ENCODE results near the gene NKX6-1. TPM values are rescaled to one million over a fixed set of nuclear protein-coding genes. Genes with fewer than 3 reads are reported as not detected.
A peak's percentile ranks its signal among the peaks of the same experiment; 100 is the strongest.

Gene NKX6-1
- total RNA-seq = under 0.01 TPM

DNA sequence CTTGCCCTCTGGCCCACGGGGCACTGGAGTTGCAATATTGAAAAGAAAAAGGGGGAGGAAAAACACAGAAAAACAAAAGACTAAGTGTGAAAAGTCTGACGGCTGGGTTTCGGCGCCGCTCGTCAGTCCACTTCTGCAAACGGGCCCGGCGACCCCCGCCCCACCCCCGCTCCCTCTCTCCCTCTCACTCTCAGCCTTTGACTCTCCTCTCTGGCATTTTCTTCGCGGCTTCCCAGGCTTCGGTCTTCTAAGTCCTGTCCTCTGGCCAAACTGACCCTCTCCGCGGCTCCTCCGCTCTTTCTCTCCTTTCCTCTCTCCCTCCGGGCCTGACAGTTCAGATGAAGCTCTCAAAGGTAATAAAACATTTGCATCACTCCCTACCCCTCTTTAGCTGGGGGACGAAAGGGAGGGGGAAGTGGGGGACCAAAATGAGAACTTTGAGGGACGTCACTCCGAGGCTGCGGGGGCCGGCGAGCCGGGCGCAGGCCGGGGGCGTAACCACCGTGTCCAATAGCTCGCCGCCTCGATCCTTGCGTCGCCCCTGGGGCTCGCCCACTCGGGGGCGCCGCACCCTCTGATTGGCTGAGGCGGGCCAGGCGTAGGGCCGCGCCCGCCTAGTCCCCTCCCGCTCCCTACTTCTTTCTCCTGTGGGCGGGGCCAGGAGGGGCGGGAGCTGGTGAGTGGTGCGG, at the start of gene NKX6-1:
TSS of gene NKX6-1 (minus strand) at position 358 of the 689 bp plus-strand sequence. CDS start 1,064 bp downstream, outside the sequence.
- peak in 2 of 3 donors; percentile 72 to 80 for DNase-seq (ENCODE audit: low read depth in 2 of 3, low spot score in 2 of 3)

DNA sequence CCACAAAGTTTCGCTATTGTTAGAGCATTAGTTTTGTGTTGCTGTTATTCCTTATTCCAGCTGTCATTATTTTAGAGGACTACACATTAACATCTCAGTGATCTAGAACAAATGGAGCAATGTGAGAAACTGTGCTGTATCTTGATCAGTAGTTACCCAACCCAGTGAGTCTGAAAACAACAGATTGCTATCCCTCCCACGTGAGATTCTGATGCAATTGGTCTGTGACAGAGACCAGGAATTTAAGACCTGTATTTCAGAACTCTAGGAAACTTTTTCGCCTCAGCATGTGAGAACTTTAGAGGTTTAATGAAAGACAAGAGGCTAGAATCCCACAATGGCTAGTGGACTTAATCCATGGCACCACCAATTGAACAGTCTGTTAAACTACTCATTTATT, 48.1 kb upstream of the NKX6-1 start:
- DNase-seq (ENCODE audit: low read depth in 2 of 3, low spot score in 2 of 3) = no peak

DNA sequence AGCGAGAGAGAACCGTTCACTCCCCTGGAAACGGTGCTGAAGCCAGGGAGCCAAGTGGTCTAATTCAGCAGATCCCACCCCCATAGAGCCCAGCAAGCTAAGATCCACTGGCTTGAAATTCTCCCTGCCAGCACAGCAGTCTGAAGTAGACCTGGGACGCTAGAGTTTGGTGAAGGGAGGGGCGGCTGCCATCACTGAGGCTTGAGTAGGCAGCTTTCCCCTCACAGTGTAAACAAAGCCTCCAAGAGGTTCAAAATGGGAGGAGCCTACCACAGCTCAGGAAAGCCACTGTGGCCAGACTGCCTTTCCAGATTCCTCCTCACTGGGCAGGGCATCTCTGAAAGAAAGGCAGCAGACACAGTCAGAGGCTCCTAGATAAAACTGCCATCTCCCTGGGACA, 46.0 kb upstream of the NKX6-1 start:
- no peak for DNase-seq (ENCODE audit: low read depth in 2 of 3, low spot score in 2 of 3)

DNA sequence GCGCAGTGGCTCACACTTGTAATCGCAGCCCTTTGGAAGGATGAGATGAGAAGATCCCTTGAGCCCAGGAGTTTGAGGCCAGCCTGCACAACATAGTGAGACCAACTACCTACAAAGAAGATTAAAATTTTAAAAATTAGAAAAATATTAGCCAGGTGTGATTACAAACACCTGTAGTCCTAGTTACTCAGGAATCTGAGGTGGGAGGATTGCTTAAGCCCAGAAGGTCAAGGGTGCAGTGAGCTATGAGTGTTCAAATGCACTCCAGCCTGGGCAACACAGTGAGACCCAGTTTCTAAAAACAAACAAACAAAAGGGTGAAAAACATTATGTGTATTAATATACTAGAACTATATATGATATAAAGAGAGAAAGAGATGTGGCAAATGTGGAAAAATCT, 36.8 kb upstream of the NKX6-1 start:
- no peak for DNase-seq (ENCODE audit: low read depth in 2 of 3, low spot score in 2 of 3)

DNA sequence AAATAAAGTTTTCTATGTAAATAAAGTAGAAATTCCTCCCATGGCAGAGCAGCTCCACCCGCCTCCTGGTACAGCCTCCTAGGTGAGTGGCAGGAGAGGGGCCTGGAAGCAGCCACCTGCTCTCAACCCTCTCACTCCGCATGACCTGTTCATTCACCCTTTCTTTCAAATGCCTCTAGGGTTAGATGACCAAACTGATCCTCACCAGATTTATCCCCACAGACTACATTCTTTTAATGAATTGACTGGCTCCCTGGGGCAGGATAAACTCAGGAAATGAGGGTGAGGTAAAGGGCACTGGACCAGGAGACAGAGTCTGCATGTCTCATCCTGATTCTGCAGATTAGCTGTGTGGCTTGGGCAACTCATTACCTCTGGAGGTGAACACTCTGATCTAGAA, 32.6 kb upstream of the NKX6-1 start:
- DNase-seq (ENCODE audit: low read depth in 2 of 3, low spot score in 2 of 3) = no peak

DNA sequence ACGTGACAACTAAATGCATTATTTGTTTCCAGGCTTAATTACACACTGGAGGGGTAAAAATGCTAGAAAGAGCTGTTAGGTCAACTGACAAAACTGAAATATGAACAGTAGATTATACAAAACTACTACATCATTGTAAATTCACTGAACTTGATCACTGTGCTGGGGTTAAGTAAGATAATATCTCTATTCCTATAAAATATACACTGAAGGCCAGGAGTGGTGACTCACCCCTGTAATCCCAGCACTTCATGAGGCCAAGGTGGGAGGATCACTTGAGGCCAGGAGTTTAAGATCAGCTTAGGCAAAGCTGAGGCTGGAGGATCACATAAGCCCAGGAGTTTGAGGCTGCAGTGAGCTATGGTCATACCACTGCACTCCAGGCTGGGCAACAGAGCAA, 31.8 kb upstream of the NKX6-1 start:
- no peak for DNase-seq (ENCODE audit: low read depth in 2 of 3, low spot score in 2 of 3)

DNA sequence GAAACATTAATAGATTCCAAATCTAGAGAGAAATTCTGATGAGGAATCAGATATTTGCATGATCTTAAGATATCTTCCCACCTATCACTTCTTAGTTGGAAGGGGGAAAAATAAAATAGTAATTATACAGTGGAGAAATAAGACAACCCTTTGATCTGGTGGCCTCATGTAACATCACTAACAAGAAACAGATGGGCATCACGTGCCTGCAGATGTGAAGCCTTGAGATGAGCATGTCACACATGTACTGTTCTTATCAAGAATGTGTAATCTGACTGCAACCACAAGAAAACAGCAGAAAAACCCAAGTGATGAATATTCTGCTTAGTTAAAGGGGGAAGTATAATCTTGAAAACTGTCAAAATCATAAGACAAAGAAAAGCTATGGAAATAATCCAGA, 31.4 kb upstream of the NKX6-1 start:
- no peak for DNase-seq (ENCODE audit: low read depth in 2 of 3, low spot score in 2 of 3)

DNA sequence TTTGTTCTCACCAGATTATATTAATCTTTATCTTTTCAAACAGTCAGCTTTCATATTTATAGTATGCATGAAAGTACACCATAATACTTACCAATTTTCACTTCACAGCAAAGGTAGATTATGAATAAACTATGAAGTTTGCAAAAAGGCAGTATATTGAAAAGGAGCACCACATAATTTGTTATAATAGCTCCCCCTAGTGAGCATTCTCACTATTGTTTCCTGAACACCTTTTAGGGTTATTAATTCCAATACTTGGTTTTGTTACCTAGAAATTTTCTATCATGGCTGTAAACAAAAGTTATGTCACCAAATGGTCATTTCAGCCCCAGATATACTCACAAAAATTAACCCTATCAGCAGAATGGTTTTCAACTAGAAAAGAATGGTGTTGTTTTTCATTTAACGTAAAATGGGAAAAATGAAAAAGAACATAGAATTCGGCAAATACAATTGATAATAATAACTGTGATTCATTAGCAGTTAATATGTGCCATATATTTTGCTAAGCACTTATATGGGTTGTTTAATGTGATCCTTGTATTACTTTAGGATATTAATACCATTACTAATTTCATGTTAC, 30.2 kb upstream of the NKX6-1 start:
- peak in 2 of 3 donors; percentile 7 to 44 for DNase-seq (ENCODE audit: low read depth in 2 of 3, low spot score in 2 of 3)

DNA sequence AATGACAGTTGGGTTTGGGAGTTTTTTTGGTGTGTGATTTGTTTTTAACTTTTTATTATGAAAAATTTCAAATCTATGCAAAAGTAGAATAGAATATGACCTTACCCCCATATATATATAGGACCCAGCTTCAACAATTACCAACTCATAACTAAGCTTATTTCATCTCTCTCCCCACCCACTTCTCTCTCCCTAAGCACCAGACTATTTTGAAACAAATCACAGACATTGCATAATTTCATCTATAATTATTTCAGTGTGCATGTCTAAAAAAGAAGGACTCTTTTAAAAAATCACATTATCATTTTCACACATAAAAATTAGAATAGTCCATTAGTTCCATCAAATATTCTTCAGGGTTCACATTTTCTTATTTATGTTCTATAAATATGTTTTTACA, 28.3 kb upstream of the NKX6-1 start:
- DNase-seq (ENCODE audit: low read depth in 2 of 3, low spot score in 2 of 3) = no peak

DNA sequence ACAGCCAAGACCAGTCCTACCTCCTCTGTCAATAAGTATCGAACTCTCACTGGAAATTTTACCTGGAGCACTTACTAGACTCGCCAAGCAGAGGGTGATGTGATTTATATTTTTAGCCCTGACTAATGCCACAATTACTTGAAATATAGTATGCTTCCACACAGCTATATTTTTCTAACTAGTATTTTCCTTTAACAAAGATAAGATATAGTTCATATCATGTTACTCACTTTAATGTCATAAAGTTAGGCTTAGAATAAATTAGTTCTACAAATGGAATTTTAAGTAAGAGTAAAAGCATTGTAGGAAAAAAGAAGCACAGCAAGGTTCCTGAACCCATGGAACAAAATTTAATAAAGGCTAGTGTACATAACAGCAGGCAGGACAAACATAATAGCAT, 16.0 kb upstream of the NKX6-1 start:
- DNase-seq (ENCODE audit: low read depth in 2 of 3, low spot score in 2 of 3) = no peak

DNA sequence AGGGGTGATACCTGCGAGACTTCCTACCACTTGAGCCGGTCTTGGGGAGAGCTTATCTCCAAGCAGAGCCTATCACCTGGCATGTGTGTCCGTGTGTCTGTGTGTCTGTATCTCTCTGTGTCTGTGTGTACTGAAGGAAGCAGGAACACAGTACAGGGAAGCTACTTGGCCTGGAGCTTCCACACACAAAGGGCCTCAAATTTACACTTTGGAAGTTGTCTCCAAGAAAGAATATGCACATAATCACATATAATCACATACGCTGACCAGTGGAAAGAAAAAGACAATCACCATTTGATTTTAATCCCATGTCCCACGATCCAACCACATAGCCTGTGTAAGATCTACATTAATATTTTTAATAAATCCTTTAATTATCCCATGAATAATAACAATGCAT, 13.2 kb upstream of the NKX6-1 start:
- DNase-seq (ENCODE audit: low read depth in 2 of 3, low spot score in 2 of 3) = no peak

DNA sequence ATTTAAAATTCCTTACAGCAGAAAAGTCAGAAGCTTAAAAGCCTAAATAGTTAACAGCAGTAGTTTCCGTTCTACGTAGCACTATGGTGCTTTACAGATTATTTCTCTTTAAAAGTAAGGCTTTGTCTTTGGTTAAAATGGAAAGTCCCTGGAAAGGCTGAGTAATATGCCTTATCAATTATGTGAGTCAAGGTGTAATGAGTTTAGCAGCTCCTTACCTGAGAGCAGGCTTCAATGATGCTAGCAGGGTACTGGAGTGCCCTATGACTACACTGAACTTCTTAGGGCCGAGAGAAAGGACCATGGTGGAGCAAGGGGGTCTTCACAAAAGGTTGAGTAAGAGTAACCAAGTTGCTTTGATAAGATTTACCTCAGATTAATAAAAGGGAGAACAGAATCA, 12.6 kb upstream of the NKX6-1 start:
- no peak for DNase-seq (ENCODE audit: low read depth in 2 of 3, low spot score in 2 of 3)

DNA sequence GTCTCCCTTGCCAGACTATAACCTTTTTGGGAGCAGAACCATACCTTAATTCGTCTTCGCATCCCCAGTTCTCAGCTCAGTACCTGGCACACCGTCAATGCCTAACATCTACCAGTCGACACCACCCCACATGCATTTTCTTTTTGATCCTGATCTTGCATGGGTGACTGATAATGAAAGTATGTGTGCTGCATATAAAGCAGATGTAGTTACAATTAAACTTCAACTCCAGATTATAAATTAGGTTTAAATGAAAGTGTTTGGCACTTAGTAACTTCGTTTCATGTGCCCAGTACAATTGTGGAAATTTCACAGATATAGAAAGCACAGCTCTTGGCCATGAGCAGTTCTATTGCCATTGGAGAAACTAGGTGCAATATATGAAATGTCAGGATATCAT, 8.8 kb upstream of the NKX6-1 start:
- no peak for DNase-seq (ENCODE audit: low read depth in 2 of 3, low spot score in 2 of 3)

DNA sequence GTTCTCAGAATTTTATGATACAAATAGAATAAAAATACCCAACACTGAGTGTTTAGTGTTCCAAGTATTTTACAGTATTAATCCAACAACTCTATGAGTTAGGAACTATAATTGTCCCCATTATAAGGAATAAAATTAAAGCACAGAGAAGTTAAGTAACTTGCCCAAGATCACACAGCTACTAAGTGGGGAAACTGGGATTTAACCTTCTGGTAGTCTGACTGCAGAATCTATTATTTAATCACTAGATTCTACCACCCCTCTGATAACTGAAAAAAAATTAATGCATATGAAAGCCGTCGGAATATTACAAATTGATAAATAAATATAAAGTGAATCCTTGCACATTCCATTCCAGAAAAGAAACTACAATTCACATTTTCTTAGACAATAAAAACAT, 5.7 kb upstream of the NKX6-1 start:
- no peak for DNase-seq (ENCODE audit: low read depth in 2 of 3, low spot score in 2 of 3)

DNA sequence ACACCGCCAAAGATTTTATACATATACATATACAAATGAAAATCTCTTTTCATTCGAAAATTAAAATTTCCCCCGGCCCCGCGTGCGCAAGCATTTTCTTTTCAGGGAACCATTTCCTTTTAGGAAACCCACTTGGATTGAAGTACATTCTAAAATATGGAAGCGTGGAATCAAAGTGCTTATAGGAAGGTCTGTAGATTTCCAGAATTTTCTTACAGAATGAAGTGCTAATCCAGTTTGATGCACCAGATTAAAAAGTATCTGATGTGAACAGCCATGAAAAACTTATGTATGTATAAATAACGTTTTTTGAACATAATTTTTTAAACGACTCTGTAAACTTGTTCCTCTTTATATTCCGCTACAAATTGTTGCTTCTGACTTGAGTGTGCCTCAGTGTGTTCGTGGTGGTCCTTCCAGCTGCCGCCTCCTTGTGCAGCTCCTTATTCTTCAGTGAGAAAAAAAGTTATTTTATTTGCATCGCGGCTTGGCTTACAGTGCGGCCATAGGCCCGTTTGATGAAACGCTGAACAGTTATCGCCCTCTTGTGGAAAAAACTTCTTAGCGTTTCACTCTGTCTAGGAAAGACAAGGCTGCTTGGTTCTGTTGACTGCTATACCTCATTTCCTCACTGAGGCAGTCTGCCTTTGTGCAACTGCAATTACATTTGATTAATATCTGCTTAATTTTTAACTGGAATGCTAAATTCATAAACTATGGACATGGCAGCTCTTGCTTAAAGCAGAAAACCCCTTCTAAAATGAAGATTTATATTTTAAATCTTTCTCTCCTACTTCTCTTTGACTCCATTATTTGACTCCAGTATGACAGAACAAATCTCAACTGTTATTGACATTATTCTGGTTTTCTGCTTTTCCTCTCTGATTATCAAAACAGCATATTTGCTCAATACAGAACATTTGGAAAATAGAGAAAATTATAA, 4.7 kb upstream of the NKX6-1 start:
- DNase-seq (ENCODE audit: low read depth in 2 of 3, low spot score in 2 of 3) = peak in 2 of 3 donors; percentile 71 to 84

DNA sequence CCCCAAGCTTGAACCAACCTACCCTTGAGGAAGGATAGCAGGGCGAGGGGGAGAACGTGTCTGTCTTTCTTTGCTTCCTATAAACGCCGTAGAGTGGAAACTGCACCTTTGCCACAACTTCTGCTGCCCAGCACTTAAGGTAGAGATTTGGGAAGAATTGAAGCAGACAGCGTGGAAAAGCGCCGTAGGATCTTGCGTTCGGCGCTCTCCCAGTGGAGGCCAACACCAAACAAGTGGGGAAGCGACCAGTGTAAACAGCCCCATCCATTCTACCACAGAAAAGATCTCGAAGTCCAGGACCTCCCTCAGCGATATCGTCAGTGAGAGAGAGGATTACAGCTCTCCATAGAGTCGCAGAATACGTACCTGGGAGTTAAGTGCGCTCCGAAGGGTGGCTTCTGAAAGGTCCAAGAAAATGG, 3.9 kb upstream of the NKX6-1 start:
- peak in 1 of 3 donors; percentile 24 for DNase-seq (ENCODE audit: low read depth in 2 of 3, low spot score in 2 of 3)

DNA sequence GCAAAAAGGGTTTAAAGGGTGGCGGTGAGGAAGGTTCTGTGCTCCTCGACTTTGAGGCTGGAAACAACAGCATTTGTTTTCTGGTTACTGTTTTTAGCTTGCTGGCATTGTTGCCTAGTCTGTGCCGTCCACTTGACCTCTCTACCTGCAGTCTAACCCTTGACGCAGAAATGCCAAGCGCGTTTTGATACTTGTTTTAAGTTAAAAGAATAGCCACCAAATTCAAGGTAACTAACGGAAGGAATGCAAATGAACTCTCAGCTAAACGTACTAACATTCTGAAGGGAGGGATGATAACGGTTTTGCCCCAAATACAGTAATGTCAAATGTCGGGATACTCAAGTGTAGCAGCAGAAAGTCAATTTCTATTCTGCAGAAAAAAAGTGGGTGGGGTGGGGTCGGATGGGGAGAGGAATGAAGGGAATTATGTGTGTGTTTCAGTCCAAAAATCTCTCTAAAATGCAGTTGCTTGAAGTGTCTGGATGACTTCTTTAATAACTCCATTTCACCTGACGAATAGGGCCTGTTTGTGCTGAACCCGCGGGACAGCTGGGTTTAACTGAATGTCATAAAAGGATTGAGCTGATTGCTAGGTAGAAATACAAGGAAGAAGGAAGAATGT, 3.4 kb upstream of the NKX6-1 start:
- peak in 1 of 3 donors; percentile 22 for DNase-seq (ENCODE audit: low read depth in 2 of 3, low spot score in 2 of 3)

DNA sequence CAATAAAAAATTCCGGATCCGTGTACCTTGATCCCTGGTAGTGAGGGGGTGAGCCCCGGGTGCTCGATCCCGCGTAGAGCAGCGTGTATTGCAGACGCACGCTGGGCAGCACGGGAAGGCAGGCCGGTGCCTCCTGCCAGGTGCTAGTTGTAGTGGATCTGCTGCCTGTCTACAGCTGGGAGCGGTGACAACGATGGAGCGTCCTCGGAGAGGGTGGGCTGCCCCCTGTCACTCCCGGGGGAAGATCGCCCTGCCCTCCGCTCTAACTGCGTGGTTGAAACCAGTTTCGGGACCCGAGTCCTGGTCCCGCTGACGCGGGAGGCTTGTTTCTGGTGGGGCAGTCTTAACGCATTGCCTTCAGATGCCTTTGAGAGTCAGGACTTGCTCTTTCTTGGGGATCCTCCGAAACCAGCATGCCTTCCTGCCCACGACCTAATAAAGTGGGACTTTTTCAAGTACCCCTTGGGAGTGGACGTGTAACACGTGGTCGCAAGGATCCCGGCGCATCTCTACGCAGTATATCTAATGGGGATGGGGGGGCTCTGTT, 2.7 kb upstream of the NKX6-1 start:
- no peak for DNase-seq (ENCODE audit: low read depth in 2 of 3, low spot score in 2 of 3)

DNA sequence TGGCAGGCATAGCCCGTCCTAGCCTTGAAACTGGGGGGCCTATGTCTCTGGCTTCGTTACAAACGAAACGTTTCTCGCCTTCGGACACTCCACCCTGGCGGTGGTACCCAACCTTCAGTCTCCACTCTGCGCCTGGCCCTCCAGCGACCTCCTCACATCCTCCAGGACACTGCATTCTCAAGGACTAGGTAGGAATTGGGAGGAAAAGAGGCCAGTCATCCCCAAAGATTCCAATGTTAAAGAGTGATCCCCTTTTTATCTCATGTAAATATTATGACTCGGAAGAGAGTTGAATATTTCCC, 2.1 kb upstream of the NKX6-1 start:
- DNase-seq (ENCODE audit: low read depth in 2 of 3, low spot score in 2 of 3) = no peak

DNA sequence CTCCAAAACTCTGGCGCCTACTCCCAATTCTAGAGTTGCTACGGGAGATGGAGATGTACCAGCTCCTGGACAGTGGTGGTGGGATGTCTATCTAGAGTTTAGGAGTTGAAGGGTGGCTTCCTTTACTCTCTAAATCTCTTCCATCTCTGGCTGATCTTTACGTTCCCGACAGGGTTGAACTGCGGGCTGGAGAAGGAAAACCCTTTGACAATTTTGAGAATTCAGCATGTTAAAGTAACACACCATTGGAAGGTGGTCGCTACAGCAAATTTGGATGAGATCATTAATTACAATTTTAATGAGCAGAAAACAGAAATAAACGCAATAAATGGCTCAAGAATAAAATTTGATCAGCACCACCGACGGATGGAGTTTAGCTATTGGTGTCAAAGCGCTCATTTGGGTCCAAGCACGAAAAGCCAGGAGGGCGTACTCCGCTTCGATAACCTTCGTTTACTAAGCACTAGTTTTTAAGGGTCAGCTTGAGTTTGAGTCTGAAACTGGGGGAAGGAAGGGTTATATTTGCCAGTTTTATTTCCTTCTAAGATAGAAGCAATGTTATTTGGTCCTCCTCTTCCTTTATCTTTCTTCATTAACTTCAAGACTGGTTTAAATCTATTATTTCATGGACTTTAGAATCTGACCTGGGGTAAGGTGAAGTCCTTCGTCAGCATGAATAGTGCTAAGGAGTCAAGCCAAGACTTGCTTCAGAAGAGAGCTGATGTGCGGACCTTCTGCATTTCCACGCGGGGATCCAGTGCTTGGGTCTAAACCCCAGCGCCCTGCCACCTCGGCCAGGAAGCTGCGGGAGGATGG, 1.5 kb upstream of the NKX6-1 start:
- DNase-seq (ENCODE audit: low read depth in 2 of 3, low spot score in 2 of 3) = no peak

Measured in hematopoietic multipotent progenitor cell (in vitro differentiated cells).